HG02840 (cell line): ENCODE results near the gene DNAJB1.
"Not testable (repeated sequence)": the region's sequence is repeated elsewhere in the genome, so short reads cannot be mapped to it uniquely, and the experiment has no call there.

Experiments
- ATAC-seq: cut with Tn5 transposase; IDR thresholded peaks from one replicate; pipeline ENCODE4 v1.9.1; 2021; ENCODE audit warnings: mild to moderate bottlenecking, moderate library complexity, moderate number of reproducible peaks; ENCODE audit not compliant: unreplicated experiment, low FRiP score

DNAJB1 gene

GRCh38 chr19:14553042-14553938, 35.1 kb upstream of the DNAJB1 start:
- no peak for ATAC-seq

- ATAC-seq, result not testable (repeated sequence)
Measured at GRCh38 chr19:14552006-14552360, 33.8 kb upstream of the DNAJB1 start.

GRCh38 chr19:14551134-14552005, 33.2 kb upstream of the DNAJB1 start:
- ATAC-seq, result not testable (repeated sequence)

GRCh38 chr19:14550201-14550754, 32.1 kb upstream of the DNAJB1 start:
- ATAC-seq, result no peak

GRCh38 chr19:14545716-14546082, 27.5 kb upstream of the DNAJB1 start:
- ATAC-seq, result no peak

GRCh38 chr19:14544977-14545715, 26.9 kb upstream of the DNAJB1 start:
- no peak for ATAC-seq

GRCh38 chr19:14544047-14544446, 25.9 kb upstream of the DNAJB1 start:
- no peak for ATAC-seq

- no peak for ATAC-seq
Measured at GRCh38 chr19:14542711-14543328, 24.6 kb upstream of the DNAJB1 start.

GRCh38 chr19:14541979-14542378, 23.8 kb upstream of the DNAJB1 start:
- not testable (repeated sequence) for ATAC-seq

GRCh38 chr19:14540741-14541525, 22.7 kb upstream of the DNAJB1 start:
- ATAC-seq, result no peak

- no peak for ATAC-seq
Measured at GRCh38 chr19:14536926-14537692, 18.9 kb upstream of the DNAJB1 start.

- no peak for ATAC-seq
Measured at GRCh38 chr19:14533450-14533849, 15.3 kb upstream of the DNAJB1 start.

- ATAC-seq, result no peak
Measured at GRCh38 chr19:14530506-14530905, 12.3 kb upstream of the DNAJB1 start.

- ATAC-seq, result no peak
Measured at GRCh38 chr19:14530005-14530348, 11.8 kb upstream of the DNAJB1 start.

- peak; percentile 94 for ATAC-seq
Measured at GRCh38 chr19:14529254-14530004, 11.2 kb upstream of the DNAJB1 start, which contains the start of gene TECR. Gene TECR, plus strand, starts transcription at chr19:14529594. Its CDS starts 103 bp downstream, at chr19:14529697.

GRCh38 chr19:14528419-14529253, 10.4 kb upstream of the DNAJB1 start:
- ATAC-seq, result no peak

- ATAC-seq, result no peak
Measured at GRCh38 chr19:14526423-14526822, 8.2 kb upstream of the DNAJB1 start.
